ENCODE data around the gene SORBS2. TPM values are rescaled to one million over a fixed set of nuclear protein-coding genes. Genes with fewer than 3 reads are reported as not detected.
A peak's percentile ranks its signal among the peaks of the same experiment; 100 is the strongest.

Gene SORBS2
- polyA plus RNA-seq, 12 donors: 18.0 to 42.8 (median 34.8) TPM; not detected in 1

DNA sequence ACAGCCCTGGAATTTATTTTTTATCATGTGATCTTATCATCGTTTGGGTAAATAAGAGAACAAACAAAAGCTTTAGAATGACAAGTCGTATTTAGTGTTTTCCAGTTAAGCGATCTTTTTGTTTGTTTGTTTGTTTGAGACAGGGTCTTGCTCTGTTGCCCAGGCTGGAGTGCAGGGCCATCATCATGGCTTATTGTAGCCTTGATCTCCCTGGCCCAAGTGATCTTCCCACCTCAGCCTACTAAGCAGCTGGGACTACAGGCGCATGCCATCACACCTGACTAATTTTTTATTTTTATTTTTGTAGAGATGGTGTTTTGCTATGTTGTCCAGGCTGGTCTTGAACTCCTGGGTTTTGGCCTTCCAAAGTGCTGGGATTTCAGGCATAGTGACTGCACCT lies 219.6 kb downstream of the SORBS2 start:
- no peak for DNase-seq

DNA sequence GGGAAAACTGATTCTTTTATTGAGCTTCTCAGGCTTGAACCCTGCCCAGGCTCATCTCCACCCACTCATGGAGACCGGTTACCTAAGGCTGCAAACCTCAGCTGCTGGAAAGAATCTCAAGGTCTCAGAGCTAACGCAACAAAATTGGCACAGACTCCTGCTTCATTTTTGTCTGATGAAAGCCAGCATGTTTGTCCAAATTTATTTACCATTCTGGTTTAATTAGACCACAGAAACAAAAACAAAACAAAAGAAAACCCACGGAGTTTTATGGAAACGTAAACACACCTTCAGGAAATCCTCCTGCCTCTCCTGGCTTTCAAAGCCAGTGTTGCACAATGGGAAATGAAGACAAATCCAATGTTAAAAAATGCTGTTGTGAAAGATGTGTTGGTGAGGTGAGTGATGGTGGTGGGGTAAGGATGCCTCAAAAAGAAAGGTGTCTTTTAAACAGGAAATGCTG lies 220.3 kb downstream of the SORBS2 start:
- DNase-seq: no peak

DNA sequence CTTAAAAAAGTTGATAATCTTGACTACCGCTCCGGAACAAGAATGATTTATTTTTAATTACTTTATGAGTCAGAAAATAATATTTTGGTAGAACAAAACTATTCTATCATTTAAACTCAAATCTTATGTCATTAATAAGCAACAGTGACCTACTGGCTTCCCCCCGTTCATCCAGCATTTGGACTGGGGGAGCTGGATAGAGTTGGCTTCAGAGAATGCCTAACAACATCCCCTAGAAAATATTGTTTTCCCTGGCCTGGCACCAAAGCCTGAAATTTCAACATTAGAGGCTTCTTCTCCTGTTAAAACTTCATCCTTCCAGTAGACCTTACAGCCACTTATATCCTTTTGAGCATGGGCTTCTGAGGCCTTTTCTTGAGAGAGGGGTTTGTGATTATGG lies 221.0 kb downstream of the SORBS2 start:
- no peak for DNase-seq

DNA sequence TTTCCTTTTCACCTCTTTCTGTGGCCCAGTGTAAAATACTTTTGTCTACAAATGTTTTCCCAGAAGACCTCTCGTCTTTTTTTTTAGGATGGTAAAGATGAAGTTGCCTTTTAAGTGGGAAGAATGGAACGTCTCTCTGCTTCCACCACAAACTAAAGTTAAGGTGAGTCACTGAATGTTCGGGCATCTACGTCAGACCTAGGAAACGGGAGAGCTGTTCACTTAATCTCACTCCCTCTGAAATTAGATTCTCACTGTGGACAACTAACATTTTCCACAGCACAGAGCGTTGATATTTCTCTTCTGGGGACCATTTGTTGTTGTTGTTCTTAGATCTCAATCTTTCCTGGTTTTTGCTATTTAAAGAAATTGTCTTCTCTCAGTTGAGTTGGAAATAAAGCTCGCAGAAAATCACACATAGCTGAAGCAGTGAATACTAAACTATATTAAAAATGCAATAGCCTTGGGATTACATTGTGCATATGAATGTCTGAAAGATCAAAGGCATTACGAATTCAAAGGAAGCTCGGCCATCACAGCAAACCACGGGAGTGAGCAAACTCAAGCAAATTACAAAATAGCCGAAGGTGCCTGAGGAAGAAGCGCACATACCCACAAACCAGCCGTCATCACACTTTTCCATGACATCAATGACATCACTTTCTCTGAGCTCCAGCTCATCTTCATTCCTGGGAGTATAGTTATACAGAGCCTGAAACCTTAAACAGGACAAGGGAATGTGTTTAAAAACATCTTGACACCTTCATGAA lies 222.7 kb downstream of the SORBS2 start:
- no peak for DNase-seq

DNA sequence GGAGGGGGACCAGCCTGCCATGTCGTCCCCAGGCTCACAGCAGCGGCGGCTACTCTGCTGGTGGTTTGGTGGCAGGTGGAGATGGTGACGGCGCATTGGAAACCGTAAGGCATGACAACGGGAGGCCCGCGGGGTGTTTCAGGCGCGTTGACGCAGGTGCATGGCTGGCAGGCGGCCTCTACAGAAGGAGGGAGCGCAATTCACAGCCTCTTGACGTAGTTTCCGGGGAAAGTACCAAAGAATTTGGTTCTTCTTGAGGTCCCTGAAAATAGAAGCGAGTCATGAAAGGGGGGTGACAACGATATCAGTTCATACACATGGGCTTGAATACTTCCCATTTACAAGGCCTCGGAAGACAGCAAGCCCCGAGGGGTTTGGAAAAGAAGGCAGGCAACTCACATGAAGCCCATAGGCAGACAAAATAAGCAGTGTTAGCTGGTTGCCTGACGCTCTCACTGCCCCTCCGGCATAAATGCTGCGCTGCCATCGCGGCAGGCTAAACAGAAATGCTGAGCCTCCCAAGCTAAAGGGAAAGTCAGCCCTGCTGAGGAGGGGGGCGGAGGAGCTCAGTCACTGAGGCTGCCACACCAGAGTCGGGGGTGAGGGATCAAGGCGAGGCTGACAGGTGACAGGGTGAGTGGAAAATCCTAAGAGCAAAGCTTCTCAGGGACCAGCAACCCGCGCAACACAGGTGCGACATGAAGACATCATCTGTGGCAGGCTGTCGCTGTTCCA lies 224.4 kb downstream of the SORBS2 start:
- DNase-seq: no peak

DNA sequence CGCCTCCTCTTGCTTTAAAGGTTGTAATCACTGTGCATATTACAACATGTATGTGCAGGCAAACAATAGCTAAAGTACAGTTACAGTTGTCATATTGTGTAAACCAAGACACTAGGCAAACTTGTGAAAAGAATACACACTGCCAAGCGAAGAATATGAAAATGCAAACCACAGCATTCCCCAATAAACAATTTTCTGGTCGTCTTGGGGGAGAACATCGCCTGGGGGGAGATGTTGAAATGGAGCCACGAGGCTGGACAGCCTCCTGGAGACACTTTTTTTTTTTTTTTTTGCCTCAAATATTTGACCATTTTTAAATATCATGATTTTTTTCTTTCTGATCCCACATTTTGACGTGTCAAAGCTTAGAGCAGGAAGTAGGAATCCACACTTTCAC lies 225.0 kb downstream of the SORBS2 start:
- DNase-seq: no peak

DNA sequence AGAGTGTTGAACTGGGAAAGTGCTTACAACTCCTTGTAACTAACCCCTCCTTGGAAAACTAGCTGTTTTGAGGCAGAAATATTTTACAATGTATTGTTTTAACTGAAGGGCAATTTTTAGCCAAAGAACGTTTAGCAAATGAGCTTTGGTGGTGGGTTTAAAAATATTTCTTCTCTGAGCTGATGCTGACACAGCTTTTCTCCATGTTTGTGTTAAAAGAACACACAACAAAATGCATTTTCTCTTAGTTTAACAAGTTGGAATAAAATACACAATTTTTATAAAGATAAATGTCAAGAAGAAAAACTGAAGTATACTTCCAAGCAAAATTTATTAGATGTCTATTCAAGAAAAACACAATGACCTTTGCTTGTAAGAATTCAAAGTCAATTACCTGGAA lies 226.8 kb downstream of the SORBS2 start:
- no peak for DNase-seq

DNA sequence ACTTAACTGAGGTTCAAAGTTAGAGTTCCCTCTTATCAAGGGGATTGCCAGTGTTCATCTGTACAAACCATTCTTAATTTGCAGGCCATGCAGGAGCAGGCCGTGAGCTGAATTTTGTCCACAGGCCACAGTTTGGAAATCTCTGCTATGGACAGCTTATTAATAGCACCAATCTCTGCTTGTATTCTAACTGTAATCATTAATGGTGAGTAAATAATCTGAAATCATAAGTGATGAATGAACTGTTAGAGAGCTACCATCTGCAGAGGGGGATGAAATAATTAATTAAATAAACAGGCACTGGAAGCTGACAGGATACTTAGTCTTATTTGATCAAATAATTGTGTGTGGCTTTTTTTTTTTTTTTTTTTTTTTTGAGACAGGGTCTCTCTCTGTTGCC lies 228.2 kb downstream of the SORBS2 start:
- DNase-seq: no peak

DNA sequence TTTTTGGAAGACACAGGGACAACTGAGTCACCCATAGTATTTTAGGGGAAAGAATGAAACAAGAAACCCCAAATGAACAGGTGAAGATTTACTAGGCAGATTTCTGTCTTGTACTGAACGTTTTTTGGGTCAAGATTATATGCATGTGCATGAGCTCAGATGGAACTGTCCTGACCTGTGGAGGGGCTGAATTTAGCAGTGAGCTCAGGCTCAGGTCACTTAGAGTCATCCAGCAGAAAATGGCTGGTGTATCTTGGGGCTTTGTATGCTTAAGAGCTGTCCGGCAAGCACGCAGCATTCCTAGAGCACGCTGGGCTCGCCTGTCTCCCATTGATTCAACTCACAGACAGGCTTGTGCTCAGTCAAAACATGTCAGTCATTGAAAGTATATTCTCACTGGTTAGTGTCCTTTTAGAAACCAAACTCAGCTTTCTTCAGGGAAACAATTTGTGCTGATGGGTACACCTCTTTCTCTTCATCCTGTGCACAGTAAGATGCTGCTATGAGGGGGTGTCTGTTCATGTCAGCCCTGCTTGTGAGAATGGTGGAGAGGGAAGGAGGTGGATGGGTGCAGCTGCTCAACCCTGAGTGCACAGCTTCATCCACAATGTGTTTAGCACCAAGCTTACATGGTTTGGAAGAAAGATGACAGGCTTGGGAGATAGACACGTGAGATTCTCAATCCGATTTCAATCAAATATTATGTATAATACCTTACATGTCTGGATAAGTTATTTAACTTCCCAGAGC lies 229.2 kb downstream of the SORBS2 start:
- DNase-seq: no peak

DNA sequence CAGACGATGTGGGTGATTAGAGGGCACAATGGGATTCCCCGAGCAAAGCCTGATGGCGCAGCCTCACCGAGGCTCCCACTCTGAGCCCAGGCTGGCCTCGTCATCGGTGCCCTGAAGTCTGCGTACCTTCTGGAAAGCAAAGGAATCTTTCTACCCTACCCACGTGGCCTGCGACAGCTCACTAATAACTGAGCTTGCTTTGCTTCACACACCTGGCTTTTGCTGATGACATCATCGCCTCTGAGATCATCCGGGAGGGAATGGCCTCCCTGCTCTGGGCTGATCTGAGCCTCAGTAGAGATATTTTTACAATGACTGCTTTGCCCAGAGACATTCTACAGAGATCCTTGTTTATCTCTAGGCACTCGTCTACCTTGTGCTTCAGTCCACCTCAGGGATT lies 231.3 kb downstream of the SORBS2 start:
- no peak for DNase-seq

DNA sequence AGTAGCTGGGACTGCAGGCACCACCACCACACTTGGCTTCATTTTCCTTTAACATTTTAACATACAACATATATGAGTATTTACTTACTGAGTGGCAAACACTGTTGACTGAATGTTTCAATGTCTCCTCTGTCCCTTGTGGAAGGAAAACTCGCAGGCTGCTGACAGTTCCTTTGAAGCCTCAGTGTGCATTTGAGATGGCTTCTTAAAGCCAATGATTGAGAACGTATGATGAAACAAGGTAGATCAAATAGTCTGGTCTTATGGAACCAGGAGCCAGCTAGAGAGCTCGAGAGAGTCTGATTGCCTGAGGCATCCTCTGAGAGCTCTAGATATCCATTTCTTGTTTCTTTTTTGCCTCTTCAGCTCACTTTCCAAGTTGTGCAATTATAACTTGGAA lies 233.7 kb downstream of the SORBS2 start:
- DNase-seq: no peak

DNA sequence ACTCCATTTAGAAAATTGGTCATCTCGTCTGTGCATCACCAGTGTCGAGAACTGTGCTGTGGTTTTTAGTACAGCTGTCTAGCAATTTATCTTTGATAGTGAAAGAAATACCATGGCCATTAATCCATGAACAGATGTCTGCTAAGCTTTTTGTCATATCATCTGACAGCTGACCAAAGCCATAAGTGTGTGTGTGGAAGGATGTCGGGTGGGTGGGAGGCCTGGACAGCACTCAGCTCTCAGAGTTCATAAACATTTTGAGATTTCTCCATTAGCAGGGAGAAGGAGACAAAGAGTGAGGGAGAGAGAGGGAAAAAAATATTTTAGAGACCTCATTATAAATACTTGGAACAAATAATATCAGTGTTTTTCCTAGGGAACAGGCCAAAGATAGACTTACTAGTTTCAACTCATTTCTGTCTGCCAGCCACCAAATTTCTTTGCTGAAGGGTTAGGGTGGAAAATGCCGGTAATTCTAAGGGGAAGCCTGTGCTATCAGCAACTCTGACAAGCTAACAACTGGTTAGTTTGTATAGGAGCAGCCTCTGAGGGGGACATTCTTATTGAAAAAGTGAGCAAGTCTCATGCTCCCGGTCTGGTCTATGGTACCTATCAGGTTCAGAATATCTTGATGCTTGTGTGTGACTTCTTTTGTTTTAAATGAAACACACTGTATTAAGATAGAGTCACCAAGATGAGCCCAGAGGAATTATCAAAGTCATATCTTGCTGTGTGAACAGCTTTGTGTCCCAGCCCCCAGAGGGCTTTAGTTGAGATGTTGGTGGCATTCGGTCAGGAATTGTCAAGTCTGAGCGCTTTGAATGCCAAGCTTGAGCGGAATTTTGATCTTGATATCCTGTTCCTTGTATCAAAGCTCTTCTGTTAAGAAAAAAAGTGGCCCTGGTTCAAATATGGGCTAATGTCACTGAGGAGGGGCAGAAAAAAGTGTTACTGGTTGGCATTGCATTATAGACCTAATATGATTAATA lies 234.7 kb downstream of the SORBS2 start:
- DNase-seq: no peak

DNA sequence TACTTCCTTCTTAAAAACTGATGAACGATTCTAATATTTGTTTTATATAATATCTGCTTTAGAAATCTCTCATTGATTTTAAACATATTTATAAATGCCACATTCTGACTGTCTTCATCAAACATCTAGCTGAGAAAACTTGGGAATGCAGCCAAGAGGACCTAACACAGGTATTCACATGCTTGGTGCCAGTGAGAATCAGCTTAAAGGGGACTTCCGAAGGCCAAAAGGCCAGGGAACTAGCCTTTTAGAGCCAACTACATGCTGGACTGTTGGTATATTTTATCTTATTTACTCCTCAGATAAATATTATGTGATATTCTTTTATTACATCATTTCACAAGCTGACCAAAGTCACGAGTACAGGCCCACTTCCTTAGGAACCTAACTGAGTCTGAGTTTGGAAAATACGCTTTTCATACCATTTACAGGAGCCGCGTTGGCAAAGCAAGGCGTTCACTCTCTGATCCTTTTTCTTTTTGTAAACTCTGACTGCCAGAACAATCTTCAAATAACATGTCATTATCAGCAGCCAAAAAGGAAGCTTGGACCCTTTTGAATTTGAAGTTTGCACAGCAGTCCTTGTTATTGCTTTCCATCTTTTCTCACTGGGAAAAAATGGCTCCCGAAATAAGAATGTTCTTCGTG lies 235.6 kb downstream of the SORBS2 start:
- no peak for DNase-seq

DNA sequence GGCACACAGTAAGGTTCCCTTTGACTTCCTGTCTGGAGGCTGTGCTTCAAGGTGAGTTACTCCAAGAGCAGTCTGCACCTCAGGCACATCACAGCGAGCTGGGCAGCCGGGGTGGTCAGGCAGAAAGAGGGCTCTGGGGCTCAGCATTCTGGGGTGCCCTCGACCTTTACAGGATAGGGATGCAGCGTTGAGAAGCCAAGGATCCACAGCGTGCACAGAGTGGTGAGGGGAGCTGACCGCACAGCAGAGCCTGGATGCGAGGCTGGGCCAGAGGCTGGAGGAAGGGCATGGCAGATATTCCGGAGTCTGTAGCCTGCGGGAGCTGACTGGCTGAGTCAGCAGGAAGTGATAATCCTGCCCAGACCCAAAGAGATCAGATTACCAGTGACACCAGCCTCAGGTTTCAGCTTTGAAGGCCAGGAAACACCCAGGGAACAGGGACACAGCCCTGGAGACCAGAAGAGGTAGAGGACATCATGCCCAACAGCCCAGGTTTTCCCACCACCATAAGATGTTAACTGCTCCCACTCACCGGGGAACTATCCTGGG lies 238.3 kb downstream of the SORBS2 start:
- DNase-seq: peak; percentile 31

DNA sequence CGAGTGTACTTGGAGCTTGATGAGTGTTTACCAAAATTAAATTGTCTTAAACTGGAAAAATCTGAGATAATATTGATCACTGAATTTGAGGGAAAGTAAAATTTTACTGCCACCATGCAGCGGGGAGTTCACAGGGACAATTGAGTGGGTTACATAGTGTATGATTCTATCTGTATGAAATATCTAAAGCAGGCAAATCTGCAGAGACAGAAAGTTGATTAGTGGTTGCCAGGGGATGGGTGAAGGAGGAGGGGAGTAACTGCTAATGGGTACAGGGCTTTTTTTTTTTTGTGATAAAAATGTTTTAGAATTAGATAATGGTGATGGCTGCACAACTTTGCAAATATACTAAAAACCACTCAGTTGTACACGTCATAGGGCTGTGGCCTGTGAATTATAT lies 241.3 kb downstream of the SORBS2 start:
- no peak for DNase-seq

DNA sequence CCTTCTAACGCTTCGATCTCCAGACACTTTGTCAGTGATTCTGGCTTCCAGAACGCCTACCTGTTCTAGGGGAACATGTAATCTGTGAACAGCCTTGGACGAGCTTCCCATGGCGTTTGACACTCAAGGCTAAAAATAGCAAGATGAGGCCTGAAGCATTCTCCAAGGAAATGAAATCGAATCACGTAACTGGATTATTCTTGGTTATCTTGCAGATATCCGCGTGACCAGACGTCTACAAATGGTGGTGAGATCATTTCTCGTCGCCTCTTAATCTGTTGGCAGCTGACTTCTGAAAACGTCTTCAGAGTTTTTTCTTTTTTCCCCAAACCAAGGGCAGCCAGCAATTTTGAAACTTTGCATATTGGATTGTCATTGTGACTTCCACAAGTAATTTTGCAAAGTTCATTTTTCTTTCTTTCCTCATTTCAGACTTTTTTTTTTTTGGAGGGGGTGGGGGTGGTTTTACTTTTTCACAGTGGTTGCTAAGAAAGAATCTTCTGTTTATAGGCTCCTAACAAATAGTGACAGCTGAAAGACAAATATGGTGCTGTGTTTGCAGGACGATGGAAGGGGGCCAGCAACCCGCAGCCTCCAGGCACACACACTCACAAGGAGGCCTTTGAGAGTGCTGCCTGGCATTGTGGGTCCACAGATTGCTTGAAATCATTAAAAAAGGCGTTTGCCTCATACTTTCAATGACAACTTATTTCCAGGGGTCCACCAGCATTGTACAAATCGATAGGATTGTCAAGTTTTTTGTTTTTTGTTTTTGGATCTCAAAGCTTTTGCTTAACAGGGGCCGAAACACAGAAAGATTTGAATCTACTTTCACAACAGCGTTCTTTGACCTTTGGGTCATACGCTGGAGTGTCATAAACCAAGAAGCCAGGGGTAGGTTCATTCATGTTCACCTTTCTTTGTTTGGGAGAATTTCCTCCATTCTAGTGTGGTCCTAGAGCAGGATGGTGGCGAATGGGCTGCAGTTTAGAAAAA lies 244.3 kb downstream of the SORBS2 start:
- DNase-seq: peak; percentile 60

DNA sequence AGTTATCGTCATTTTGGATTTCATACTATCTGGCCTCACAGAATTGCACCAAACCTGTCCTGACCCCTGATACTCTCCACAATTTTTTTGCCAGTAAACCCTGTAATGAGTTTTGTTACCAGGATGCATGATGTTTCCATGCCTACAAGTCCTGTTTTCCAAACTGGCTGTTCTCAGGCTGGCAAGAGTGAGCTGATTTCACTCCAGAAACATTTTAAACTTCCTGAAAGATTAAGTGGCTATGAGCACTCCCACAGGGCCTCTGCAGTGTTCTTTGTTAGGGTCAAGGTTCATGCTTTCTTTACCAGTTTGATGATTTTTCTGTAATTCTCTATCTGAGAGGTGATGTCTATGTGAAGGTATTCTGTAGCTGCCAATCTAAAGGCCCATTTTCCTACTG lies 245.0 kb downstream of the SORBS2 start:
- DNase-seq: peak; percentile 62

DNA sequence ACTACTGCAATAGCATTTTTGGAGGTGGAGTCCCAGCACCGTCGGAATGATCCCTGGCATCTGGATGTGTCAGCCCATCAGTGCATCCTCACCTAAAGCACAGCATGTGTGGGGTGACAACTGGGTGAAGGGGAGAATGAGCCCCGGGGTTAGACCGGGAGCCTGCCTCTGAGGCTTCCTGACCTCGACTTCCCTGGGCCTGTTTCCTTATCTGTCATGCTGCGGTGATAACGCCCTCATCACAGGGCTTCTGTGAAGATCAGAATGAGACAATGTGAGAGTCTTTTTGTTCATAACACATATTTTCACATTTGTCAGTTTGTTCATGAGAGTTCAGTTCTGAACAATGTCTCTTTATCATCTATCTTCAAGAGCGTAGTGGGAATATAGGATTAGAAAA lies 245.6 kb downstream of the SORBS2 start:
- DNase-seq: no peak

DNA sequence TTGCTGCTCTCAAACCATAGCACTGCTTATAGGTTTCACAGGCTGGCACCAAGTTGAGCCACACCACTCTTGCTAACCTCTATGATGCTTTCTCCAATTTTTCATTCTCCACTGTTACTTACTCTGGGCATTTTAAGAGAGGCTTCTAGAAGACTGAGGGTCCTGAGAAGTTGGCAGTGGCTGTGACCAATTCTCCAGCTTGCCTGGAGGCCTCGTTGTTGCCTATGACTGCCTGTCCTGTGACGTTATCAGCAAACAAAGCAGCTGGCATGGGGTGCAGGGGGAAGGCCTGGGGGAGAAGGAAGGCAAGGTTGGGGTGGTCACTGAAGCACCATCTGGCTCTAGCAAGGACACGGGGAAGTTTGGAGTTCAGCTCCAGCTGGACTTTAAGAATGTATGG lies 246.3 kb downstream of the SORBS2 start:
- no peak for DNase-seq
